A549 (cell line): Measurements from ENCODE around the gene SUPT3H.

Source experiments
- CHD4 ChIP-seq: fragments of 200-600 bp; sonication (generic); IDR thresholded peaks from 2 replicates; pipeline ENCODE4 v1.6.1; 2016; ENCODE audit warnings: antibody characterized with exemption, mild to moderate bottlenecking, borderline replicate concordance
- CTCF ChIP-seq: fragments of >200 bp; sonication (Bioruptor Twin); formaldehyde crosslinking; IDR thresholded peaks from 3 replicates; pipeline ENCODE4 v1.5.1; 2016
- HOXB13 ChIP-seq: fragments of 250-450 bp; sonication (Bioruptor Pico); IDR thresholded peaks from 2 replicates; pipeline ENCODE4 v1.5.0; 2020; ENCODE audit warnings: low read depth, mild to moderate bottlenecking, moderate library complexity
- RAD21 ChIP-seq, 2 experiments: fragments of >200 bp in 1 of 2; sonication (Bioruptor Twin) in 1 of 2; formaldehyde crosslinking in 1 of 2; IDR thresholded peaks in 1 of 2; conservative IDR thresholded peaks in 1 of 2; 2 replicates in 1 of 2; 3 replicates in 1 of 2; pipeline ENCODE4 v1.6.1; 2012 to 2018; ENCODE audit warnings: inconsistent platforms in 1 of 2
- TF ChIP-seq, protein P1 (sequence below): IDR thresholded peaks from 2 replicates; pipeline ENCODE4 v1.6.1; 2012
- TF ChIP-seq, protein P2 (sequence below): IDR thresholded peaks from 2 replicates; pipeline ENCODE4 v1.6.1; 2012

- TF ChIP-seq HOXB13 (CRISPR knock-in tag) (no peak), CTCF (no peak), CHD4 (no peak), RAD21 (conservative IDR thresholded peaks at IDR 0.05 in 1 of 2, IDR thresholded peaks at IDR 0.05 in 1 of 2) (no peak)
- TF ChIP-seq, protein P1, sequence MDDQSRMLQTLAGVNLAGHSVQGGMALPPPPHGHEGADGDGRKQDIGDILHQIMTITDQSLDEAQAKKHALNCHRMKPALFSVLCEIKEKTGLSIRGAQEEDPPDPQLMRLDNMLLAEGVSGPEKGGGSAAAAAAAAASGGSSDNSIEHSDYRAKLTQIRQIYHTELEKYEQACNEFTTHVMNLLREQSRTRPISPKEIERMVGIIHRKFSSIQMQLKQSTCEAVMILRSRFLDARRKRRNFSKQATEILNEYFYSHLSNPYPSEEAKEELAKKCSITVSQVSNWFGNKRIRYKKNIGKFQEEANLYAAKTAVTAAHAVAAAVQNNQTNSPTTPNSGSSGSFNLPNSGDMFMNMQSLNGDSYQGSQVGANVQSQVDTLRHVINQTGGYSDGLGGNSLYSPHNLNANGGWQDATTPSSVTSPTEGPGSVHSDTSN = no peak
- TF ChIP-seq, protein P2, sequence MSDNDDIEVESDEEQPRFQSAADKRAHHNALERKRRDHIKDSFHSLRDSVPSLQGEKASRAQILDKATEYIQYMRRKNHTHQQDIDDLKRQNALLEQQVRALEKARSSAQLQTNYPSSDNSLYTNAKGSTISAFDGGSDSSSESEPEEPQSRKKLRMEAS = no peak
Observed at GRCh38 chr6:45047573-45047972, 330.2 kb downstream of the SUPT3H start.
